Activated CD8-positive, alpha-beta memory T cell treated with anti-CD3 and anti-CD28 coated beads, Interleukin-2, amount 50 U/mL, for 24 hours (primary cell): ENCODE results near the gene RAB3C.
"Not testable (repeated sequence)": the region's sequence is repeated elsewhere in the genome, so short reads cannot be mapped to it uniquely, and the experiment has no call there.

Source experiments
- DNase-seq: peaks from one replicate; pipeline ENCODE4 v3.0.0-alpha.2; 2020; ENCODE audit errors: extremely low read depth

The RAB3C gene

GRCh38 chr5:58602889-58603288, 20.0 kb downstream of the RAB3C start:
- DNase-seq, result not testable (repeated sequence)

- DNase-seq, result no peak
These were observed 23.2 kb downstream of the RAB3C start for GRCh38 chr5:58606064-58606463.

- no peak for DNase-seq
These were observed 33.1 kb downstream of the RAB3C start for GRCh38 chr5:58615972-58616371.

GRCh38 chr5:58617241-58617640, 34.4 kb downstream of the RAB3C start:
- no peak for DNase-seq

- DNase-seq, result no peak
These were observed 37.5 kb downstream of the RAB3C start for GRCh38 chr5:58620336-58620735.

- no peak for DNase-seq
These were observed 40.3 kb downstream of the RAB3C start for GRCh38 chr5:58622936-58623871.

- no peak for DNase-seq
These were observed 45.8 kb downstream of the RAB3C start for GRCh38 chr5:58628626-58629025.

- DNase-seq, result no peak
These were observed 46.6 kb downstream of the RAB3C start for GRCh38 chr5:58629271-58630159.

GRCh38 chr5:58631895-58632294, 49.0 kb downstream of the RAB3C start:
- DNase-seq, result no peak

- no peak for DNase-seq
These were observed 52.5 kb downstream of the RAB3C start for GRCh38 chr5:58635416-58635815.

- no peak for DNase-seq
These were observed 57.1 kb downstream of the RAB3C start for GRCh38 chr5:58640011-58640410.

- DNase-seq, result no peak
These were observed 58.7 kb downstream of the RAB3C start for GRCh38 chr5:58641533-58641932.

- no peak for DNase-seq
These were observed 66.0 kb downstream of the RAB3C start for GRCh38 chr5:58648846-58649245.

- DNase-seq, result no peak
These were observed 66.8 kb downstream of the RAB3C start for GRCh38 chr5:58649716-58650115.

GRCh38 chr5:58653521-58653920, 70.6 kb downstream of the RAB3C start:
- no peak for DNase-seq

GRCh38 chr5:58666141-58666540, 83.3 kb downstream of the RAB3C start:
- DNase-seq, result no peak

- no peak for DNase-seq
These were observed 84.0 kb downstream of the RAB3C start for GRCh38 chr5:58666598-58667581.

- no peak for DNase-seq
These were observed 87.7 kb downstream of the RAB3C start for GRCh38 chr5:58670582-58670981.

GRCh38 chr5:58671155-58671554, 88.3 kb downstream of the RAB3C start:
- DNase-seq, result no peak

GRCh38 chr5:58672521-58672920, 89.6 kb downstream of the RAB3C start:
- no peak for DNase-seq

- no peak for DNase-seq
These were observed 91.2 kb downstream of the RAB3C start for GRCh38 chr5:58674070-58674469.
